ENCODE results near the gene POLN.

The POLN gene

DNA sequence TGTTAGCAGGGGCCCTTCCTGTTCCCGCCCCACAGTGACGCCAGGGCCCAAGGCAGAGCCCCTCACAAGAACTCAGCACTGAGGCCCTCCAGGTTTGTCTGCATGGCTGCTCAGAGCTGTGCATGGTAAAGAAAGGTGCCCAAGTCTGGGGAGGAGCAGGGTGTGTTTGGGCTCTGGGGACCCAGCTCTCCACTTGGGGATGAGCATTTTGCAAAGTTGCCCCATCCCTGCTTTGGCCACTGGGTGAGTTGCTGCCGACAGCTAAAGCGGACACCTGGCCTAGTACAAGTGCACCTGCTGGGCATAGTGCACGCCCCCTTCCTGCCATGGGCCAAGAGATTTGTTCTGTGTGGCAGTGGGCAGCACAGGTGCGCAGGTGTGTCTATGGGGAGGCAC is 22.0 kb upstream of the POLN start:
- DNase-seq (ENCODE audit: low read depth in 1 of 2, low spot score in 1 of 2) = no peak

DNA sequence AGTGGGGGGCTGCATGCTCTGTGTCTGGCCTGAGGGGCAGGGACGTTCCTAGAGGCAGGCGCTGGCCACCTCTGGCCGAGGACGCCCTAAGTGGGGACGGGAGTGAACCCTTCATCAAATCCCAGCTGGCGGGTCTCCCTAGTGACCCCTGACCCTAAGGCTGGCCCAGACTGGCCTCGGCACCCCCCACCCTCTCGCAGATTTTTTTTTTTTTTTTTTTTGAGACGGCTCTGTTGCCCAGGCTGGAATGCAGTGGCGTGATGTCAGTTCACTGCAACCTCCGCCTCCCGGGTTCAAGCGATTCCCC is 21.0 kb upstream of the POLN start:
- no peak for DNase-seq (ENCODE audit: low read depth in 1 of 2, low spot score in 1 of 2)

DNA sequence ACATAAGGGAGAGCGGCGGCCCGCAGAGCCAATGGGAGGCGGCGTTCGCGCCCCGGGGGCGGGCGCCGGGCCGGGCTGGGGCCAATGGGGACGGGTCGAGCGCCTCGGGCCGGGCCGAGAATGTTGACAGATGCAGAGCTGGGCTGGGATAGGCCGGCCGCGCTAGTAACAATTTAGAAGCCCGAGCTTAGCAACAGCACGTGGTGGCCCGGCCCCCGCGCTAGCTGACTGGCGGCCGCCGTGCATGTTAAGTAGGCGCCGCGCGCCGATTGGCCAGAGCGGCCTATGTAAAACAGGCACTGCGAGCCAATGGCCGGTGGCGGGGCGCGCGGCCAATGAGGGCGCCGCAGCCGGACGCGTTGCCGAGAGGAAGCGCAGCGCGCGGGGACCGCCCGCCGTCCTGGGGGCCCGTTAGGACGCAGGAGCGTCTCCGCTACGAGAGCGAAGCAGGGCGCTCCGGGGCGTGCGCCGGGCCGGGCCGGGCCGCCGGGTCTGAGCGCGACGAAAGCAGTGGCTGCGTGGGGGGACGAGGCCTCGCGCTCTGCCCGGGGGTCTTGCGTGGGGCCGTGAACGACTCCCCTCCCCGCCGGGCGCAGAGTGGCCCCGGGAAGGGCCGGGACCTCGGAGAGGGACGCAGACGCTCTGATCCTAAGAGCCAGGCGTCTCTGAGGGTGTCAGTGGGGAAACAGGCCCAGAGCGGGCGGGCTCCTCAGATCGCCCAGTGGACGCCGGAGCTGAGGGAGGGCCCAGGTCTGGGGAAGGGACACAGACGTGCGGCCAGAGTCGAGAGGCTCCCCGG is 20.4 kb upstream of the POLN start:
- peak; percentile 93 to 97 for DNase-seq (ENCODE audit: low read depth in 1 of 2, low spot score in 1 of 2)

DNA sequence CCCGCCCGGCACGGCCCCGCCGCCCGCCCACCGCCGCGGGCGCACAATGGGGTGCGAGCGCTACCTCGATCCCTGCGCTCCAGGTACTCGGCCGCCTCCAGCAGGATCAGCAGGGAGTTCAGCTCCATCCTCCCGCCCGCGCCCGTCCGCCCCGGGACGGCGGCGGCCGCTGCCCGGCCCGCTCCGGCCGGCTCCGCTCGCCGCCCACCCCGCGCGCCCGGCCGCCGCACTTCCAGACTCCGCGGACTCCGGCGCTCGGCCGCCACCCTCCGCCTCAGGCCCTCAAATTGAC is 19.9 kb upstream of the POLN start, which contains the start of gene MXD4:
Gene MXD4, minus strand, starts transcription at position 257 of the 292 bp plus-strand sequence. Its CDS starts 129 bp downstream, at position 128.
- no peak for DNase-seq (ENCODE audit: low read depth in 1 of 2, low spot score in 1 of 2)

DNA sequence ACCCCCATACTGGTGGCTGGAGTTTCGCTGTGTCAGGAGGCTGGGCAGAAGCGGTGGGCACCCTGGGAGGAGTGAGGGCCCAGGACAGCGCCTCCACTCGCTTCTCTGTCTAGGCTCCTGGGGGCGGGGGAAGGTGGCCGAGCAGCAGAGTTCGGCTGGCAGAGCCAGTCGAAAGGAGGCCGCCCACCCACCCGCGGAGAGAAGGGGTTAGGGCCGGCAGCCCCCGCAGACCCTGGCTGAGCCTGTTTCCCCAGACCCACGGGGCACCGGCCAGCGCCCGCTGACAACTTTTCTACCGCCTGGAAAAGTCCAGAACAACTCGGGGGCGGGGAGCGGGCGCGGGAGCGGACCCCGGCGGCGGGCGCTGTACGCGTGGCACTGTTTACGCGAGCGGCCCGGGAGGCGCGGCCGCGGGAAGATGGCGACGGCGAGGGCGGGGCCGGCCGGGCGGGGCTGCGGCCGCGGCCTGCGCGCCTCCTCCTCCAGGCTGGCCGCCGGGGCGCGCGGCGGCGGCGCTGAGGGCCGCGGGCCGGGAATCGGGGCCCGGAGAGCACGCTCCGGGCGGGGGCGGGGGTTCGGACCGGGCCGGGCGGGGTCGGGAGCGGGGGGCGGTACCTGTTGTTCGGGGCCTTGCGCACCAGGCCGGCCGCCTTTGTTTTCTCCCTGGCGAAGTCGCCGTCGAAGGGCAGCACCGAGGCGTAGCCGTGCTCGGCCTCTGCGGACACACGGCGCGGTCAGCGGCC is 19.4 kb upstream of the POLN start:
- peak; percentile 30 to 43 for DNase-seq (ENCODE audit: low read depth in 1 of 2, low spot score in 1 of 2)

DNA sequence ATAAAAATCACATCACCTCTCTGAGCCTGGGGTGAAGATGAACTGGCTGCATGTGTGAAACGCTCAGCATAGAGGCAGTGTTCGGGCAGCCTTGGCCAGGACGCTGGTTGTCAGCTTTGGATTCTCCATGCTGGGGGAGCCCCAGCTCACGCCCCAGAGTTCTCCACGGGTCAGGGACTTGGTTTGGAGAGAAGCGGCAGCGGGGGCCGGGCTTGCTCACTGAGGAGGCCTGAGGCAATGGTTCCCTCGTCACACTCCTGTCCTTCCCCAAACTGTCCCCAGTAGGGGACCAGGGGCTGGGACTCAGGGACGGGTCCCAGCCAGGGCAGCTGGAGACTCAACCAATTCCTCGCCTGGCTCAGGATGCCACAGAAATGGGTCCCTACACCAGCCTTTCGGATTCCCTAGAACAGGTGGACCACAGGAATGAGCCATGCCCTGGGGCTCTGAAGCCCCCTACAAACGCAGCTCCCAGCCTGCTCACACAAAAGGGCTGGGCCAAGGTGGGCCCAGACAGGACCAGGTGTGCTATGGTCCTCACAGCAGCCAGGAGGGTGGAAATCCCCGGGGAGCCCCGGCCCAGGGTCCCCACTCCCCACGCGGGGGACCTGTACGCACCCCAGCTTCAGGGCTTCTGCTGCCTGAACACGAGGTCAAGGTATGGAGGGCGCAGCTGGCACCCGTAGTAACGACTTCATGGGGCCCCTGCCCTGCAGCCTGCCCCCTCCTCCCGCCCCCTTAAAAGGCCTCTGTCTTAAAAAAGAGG is 18.6 kb upstream of the POLN start:
- DNase-seq (ENCODE audit: low read depth in 1 of 2, low spot score in 1 of 2) = peak in 1 of 2 donors; percentile 3

DNA sequence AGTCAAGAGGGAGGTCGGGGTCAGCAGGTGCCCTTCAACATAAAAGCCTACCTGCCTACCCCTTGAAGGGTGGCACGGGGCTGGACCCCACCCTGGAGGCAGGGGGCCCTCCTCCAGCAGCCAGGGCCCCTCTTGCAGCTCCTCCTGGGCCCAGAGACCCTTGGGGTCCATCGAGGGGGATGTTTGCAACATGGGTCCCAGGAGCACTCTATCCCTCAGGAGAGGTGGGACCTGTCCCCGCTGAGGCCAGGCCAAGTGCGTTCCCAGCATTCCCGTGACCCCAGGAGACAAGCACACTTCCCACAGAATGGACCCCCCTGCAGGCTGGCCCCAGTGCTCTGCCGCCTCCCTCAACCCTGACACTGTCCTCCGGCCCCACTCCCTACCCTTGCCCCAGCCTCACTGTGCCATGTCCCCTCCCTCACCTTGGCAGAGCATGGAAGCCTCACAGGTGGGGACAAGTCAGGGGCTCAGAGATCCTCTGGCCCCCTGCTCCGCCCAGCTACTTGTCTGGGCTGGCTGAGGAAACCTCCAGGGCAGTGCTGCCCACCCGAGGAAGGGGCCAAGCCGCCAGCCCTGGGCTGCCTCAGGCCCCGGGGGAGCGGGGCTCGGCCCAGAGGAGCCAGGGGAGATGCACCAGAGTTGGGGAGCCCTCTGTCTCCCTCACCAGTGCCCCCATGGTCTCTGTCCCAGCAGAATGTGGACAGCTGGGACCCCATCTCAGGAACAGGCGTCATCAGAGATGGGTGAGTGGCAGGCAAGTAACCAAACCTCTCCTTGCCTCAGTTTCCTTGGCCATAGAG is 17.8 kb upstream of the POLN start:
- DNase-seq (ENCODE audit: low read depth in 1 of 2, low spot score in 1 of 2) = peak in 1 of 2 donors; percentile 3

DNA sequence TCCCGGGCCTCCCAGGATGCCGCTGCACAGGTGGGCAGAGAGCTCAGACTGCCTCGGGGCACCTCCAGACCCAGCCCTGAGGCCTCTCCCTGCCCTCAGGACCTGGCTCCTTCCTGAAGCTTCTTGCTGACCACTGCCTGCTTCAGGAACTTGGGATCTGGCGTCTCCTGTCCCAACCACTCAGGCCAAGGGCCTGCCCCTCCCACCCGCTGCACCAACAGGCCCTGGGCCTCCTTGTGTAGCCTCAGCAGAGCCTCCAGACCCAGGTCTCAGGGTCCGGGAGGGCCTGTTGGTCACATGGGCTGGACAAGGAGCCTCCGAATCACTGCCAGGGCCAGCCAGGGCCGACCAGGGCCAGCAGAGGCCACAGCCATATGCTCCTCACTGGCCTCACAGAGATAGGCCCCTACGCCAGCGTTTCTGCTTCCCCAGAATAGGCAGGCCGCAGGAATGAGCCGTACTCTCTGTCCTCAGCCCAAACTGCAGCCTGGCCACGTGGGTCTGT is 17.2 kb upstream of the POLN start:
- DNase-seq (ENCODE audit: low read depth in 1 of 2, low spot score in 1 of 2) = peak in 1 of 2 donors; percentile 2

DNA sequence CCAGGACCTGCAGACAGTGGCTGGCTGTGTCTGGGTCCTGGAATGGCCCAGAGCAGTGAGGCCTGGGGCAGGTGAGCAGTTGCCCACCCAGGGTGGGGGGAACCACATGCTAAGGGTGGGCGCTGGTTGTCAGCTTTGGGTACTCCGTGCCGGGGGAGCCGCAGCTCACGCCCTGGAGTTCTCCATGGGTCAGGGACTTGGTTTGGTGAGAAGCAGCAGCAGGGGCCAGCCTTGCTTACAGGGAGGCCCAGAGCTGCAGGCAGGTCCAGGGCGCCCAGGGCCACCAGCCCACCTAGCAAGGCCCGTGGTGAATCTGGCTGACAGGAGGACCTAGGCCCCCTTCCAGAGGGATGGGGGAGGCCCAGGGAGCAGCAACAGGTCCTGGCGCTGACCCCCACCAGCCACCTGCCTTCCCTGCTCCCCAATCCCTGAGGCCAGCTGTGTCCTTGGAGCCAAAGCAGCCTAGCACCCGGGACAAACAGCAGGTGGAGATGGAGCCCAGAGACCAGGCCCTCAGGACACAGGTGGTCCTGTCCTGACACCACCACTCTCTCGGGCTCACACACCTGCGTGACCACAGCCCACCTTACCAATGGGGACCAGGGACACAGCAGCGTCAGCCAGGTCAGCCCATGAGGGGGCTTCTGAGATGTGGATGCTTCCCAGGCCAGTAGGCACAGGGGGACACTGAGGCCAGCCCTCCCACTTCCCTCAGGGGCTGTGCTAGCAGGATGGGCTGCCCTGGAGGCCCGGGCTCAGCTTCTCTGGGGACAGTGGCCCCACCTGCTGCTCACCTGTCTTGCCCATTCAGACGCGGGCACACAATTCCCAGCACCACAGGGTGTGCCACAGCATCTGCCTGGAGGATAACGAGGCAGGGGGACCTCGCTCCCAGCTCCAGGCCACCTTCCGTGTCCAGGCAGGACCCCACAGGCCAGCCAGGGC is 16.4 kb upstream of the POLN start:
- DNase-seq (ENCODE audit: low read depth in 1 of 2, low spot score in 1 of 2) = peak in 1 of 2 donors; percentile 2

DNA sequence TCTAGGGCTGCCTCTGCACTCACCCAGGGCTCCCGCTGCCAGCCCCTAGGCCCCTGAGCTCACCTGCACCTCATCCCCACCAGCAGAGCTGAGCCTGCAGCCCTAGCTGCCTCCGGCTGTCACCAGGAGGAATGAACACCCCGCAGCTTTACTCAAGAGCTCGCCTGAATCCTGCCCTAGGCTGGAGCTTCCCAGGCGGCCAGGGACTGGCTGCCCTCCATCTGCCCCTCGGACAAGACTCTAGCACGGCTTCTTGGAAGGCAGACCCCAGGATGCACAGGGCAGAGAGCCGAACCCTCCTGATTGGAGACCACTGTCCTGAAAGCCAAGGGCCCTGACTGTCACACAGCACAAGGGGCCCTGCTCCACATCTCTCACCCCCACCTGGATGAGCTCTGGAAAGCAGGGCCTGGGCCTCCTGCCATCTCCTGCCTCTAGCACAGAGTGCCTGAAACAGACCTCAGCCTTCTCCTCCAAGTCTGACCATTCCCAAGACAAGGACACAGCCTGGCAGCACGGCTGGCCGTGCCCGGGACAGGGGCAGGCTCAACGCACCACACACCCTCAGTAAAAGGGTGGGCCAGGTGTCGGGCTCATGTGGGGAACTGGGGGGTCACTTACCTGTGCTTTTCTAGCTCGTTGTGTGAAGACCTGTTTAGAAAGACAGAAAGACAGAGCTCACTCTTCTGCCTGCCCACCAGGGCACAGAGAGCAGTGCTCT is 15.6 kb upstream of the POLN start:
- DNase-seq (ENCODE audit: low read depth in 1 of 2, low spot score in 1 of 2) = no peak

DNA sequence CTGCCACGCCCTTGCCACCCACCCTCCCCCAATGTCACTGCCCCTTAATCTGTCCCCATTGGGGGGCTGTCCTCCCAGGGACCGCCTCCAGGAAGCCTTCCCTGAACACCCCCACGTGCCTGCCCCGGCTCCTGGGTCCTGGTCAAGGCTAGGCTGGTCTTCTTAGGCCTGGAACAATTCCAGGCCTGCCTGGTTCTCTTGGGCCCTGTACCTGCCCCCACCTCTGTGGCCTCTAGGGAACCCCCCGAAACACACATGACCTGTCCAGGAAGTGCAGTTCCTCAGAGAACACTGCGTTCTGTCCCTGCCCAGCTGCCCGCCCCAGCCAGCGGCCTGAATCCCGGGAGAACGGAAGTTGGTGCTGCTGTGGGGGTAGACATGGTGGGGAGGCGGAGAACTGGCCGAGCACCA is 14.9 kb upstream of the POLN start:
- DNase-seq (ENCODE audit: low read depth in 1 of 2, low spot score in 1 of 2) = peak in 1 of 2 donors; percentile 2

DNA sequence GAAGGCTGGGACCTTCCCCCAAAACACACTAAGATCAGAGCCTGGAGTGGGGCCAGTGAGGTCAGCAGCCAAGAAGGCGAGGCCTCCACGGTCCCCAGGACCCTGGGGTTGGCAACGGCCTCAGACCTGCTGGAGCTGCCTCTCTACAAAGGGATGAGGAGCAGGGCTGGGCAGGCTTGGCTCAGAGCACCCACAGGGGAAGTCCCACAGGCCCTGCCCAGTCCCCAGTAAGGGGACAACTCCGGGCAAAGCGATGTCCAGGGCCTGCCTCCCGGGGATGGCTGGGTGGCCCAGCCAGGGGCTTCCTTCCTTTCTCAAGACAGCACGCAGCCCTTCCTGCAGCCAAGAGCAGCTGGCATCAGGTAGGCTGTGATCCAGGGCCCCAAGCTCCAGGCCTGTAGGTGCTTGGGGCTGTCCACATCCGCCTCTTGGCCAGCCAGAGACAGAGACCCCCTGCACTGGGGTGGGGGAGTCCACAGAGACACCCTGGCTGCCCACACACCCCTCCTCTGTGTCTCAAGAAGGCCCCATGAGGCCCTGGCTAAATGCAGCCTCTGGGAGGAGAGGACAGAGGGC is 14.3 kb upstream of the POLN start:
- peak in 1 of 2 donors; percentile 3 for DNase-seq (ENCODE audit: low read depth in 1 of 2, low spot score in 1 of 2)

DNA sequence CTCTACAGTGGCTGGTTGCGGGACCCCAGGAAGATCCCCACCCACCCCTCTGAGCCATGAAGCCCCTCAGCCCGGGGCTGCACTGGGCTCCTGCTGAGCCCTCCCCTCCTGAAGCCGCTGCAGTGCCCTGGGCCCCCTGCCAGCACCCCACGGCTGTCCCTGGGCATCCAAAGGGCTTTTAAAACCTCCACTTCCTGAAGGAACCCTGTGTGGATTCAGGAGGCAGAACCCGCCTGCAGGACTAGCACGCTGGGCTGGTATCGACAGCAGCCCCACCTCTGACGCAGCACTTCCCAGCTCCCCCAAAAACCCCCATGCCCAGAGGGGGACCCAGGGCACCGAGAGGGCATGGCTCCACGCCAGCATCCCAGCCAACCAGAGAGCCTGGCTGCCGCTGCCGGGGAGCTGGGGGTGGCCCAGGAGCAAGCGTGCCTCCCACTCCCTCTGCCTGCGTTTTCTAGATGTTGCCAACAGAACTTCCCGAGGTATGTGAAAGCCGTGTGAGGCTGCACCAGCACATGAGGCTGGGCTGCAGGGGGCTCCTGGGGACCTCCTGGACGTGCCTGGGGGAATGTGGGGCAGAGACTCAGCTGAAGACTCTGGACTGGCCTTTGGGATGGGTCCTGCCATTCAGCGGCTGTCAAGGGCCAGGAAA is 13.7 kb upstream of the POLN start:
- DNase-seq (ENCODE audit: low read depth in 1 of 2, low spot score in 1 of 2) = no peak

DNA sequence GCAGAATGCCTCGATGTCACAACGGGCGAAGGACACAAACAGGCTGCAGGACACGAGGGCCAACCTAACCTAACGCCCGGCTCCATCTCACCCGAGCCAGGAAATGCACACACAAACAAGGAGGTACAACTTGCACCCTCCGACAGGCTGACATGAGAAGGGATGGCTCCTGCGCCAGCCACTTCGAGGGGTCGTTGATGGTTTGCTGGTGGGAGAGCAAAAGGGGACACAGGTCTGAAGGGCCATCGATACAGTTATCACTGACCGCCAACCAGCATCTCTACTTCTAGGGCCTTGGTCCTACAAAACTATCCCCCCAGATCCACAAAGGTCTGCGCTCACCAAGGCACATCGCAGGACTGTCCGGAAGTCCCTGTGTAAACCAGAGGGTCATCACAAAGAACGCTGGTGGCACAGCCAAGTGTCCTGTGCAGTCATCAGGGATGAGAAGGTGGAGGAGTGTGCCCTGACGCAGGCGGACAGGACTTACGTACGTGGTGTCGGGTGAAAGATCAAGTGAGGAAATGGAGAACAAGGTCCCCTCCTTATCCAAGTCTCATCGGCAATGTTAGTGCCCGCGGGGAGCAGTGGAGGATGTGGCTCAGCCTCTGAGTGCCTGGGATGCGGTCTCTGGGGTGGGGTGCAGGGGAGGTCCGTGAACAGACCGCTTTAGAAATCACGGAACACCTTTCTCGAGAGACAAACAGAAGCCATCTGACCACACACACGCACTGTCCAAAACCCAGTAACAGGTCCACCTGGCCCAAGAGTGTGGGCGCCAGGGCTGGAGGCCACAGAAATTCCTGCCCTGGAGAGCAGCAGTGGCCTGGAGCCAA is 13.0 kb upstream of the POLN start:
- DNase-seq (ENCODE audit: low read depth in 1 of 2, low spot score in 1 of 2) = peak in 1 of 2 donors; percentile 3

DNA sequence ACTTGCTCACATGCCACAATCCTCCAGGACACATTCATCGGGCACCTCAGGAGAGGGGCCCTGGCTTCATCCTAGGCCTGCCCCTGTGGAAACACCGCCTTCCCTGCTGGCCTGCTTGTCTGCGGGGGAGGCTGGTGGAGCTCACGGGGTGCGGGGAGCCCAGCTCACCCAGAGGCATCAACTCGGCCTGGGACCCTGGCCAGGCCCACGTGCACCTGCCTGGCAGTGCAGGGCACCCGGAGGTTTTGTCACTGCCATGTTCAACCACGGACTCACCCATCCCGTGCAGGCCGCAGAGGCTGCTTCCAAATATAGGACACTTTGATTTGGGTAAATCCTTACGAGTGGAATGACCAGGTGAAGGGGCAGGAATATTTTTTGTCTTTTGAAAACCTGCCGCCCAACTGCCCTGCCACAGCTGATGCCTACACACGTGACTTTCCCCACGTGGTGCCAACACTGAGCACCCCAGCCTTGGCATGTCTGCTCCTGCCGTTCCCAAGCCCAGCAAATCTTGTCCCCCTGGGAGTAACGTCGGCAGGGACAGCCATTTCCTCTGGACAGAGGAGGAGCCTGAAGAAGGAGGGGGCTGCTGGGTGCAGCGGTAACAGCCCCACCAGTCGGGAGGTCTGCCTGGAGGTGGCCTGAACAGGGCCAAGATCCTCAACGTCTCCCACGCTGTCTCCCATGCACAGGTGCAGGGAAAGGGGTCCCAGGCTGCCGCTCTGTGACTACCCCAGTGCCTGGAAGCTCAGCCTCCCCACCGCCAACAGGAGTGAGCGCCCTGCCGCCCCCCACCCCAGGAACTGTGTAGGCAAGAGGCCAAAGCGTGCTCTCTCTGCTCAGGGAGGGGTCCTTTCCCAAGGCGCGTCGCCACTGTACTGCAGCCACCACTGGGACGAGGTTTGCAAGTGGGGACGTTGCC is 11.5 kb upstream of the POLN start:
- peak in 1 of 2 donors; percentile 3 for DNase-seq (ENCODE audit: low read depth in 1 of 2, low spot score in 1 of 2)

DNA sequence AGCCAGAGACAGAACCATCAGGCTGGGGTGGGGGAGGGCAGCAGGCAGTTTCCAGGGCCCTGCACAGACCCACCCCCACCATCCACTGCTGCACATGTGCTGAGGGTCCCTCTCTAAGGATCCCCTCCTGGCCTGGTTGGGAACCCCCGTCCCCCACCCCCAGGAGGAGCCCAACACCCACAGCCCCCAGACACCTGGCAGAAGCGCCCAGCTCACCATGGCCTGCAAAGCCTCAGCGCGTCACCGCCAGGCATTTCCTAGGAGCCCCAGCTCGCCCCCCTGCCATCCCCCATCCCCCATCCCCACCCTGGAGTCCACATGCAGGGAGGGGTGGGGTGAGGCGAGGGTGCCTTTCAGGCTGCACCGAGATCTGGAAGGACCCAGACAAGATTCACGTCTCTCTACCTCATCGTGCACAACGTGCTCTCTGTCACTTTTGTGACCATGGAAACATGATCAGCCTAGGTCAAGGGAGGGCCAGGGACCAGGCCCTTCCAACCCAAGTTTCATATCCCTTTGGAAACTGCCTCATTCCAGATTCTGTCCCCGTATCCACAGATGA is 10.7 kb upstream of the POLN start:
- no peak for DNase-seq (ENCODE audit: low read depth in 1 of 2, low spot score in 1 of 2)
